ENCODE measurements around the gene SCART1. TPM values are rescaled to one million over a fixed set of nuclear protein-coding genes. Genes with fewer than 3 reads are reported as not detected.

The SCART1 gene
- total and polyA plus RNA-seq, 2 donors (not counting 1 experiment from before 2014, with no cell fraction given) = 0.84 to 2.5 TPM

DNA sequence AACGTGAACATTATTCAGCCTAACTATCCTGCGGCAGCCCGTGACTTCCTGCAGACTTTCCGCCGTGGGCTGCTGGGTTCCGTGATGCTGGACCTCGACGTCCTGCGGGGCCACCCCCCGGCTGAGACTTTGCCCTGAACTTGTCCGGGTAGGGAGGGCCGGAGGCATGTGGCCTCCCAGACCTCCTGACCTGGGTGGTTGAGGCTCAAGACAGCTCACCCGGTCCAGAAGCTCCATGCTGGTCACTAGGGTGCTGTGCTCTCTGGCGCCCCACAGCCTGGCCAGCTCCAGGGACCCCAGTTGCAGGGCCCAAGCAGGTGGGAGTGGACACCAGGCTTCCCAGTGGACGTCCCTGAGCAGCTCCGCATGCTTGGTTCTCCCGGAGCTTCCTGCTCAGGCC lies 33.7 kb upstream of the SCART1 start:
- DNase-seq (ENCODE audit: low read depth in 2 of 2) = no peak
- Histone ChIP-seq H3K36me3 (ENCODE audit: control insufficient read depth, insufficient read depth, low read length) (peaks cover 9% of the 10 kb centered on the region), H4K20me1 (ENCODE audit: control insufficient read depth, extremely low read depth, insufficient read depth, low read length) (no peaks in the 10 kb centered on the region), H3K9me3 (ENCODE audit: control insufficient read depth, insufficient read depth, low read depth, low read length) (no peaks in the 10 kb centered on the region), H3K4me3 (replicated peaks in 1 of 4; ENCODE audit: control extremely low read depth in 1 of 4, insufficient read depth in 1 of 4, low read depth in 3 of 4, low read length in 4 of 4) (no peak overlapping the region), H3K27me3 (ENCODE audit: control insufficient read depth, insufficient read depth, low read length) (no peaks in the 10 kb centered on the region), H2AFZ (ENCODE audit: low read length) (no peak overlapping the region), H3K4me1 (ENCODE audit: control insufficient read depth, extremely low read depth, insufficient read depth, low read length) (no peaks in the 10 kb centered on the region), H3K9ac (ENCODE audit: insufficient read depth, low read length) (no peak overlapping the region), H3K27ac (ENCODE audit: insufficient read depth, low read length) (no peak overlapping the region), H3K4me2 (ENCODE audit: extremely low read depth, insufficient read depth, low read length) (no peak overlapping the region), H3K79me2 (ENCODE audit: control insufficient read depth, insufficient read depth, low read length) (no peaks in the 10 kb centered on the region)
- no peak for TF ChIP-seq EZH2 (IDR thresholded peaks at IDR 0.05; ENCODE audit: low read length, missing control alignments)
- TF ChIP-seq, protein P1, sequence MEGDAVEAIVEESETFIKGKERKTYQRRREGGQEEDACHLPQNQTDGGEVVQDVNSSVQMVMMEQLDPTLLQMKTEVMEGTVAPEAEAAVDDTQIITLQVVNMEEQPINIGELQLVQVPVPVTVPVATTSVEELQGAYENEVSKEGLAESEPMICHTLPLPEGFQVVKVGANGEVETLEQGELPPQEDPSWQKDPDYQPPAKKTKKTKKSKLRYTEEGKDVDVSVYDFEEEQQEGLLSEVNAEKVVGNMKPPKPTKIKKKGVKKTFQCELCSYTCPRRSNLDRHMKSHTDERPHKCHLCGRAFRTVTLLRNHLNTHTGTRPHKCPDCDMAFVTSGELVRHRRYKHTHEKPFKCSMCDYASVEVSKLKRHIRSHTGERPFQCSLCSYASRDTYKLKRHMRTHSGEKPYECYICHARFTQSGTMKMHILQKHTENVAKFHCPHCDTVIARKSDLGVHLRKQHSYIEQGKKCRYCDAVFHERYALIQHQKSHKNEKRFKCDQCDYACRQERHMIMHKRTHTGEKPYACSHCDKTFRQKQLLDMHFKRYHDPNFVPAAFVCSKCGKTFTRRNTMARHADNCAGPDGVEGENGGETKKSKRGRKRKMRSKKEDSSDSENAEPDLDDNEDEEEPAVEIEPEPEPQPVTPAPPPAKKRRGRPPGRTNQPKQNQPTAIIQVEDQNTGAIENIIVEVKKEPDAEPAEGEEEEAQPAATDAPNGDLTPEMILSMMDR (conservative IDR thresholded peaks at IDR 0.05 in 1 of 2, IDR thresholded peaks at IDR 0.05 in 1 of 2; ENCODE audit: low read depth in 1 of 2, low read length in 2 of 2) = no peak

DNA sequence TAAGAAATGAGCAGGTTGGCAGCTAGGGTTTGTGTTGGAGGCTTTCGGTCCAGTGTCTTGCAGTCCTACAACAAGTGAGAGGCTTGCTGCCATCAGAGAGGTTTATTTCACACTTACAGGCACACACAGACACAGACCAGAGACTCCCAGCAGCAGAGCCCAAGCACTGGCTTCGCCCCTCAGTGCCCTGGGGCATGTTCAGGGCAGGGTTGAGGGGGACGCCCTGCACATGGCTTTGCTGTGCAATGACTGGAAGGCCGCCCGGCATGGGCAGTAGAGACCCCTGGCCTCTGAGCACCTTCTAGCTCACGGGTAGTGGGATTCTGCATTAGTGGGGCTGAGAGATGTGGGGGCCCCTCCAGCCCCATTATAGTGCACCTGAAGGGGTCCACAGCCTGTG lies 33.2 kb upstream of the SCART1 start:
- no peaks in the 10 kb centered on the region for H4K20me1 ChIP-seq (ENCODE audit: control insufficient read depth, extremely low read depth, insufficient read depth, low read length)
- peaks cover 9% of the 10 kb centered on the region for H3K36me3 ChIP-seq (ENCODE audit: control insufficient read depth, insufficient read depth, low read length)
- no peaks in the 10 kb centered on the region for H3K4me1 ChIP-seq (ENCODE audit: control insufficient read depth, extremely low read depth, insufficient read depth, low read length)
- H3K79me2 ChIP-seq (ENCODE audit: control insufficient read depth, insufficient read depth, low read length) = no peaks in the 10 kb centered on the region
- DNase-seq (ENCODE audit: low read depth in 2 of 2) = no peak
- H3K4me2 ChIP-seq (ENCODE audit: extremely low read depth, insufficient read depth, low read length) = no peak overlapping the region
- H2AFZ ChIP-seq (ENCODE audit: low read length) = no peak overlapping the region
- TF ChIP-seq, protein P1 (conservative IDR thresholded peaks at IDR 0.05 in 1 of 2, IDR thresholded peaks at IDR 0.05 in 1 of 2; ENCODE audit: low read depth in 1 of 2, low read length in 2 of 2) = no peak
- no peak for TF ChIP-seq EZH2 (IDR thresholded peaks at IDR 0.05; ENCODE audit: low read length, missing control alignments)
- H3K9ac ChIP-seq (ENCODE audit: insufficient read depth, low read length) = no peak overlapping the region
- H3K27me3 ChIP-seq (ENCODE audit: control insufficient read depth, insufficient read depth, low read length) = no peaks in the 10 kb centered on the region
- no peak overlapping the region for H3K27ac ChIP-seq (ENCODE audit: insufficient read depth, low read length)
- no peaks in the 10 kb centered on the region for H3K9me3 ChIP-seq (ENCODE audit: control insufficient read depth, insufficient read depth, low read depth, low read length)
- no peak overlapping the region for H3K4me3 ChIP-seq (replicated peaks in 1 of 4; ENCODE audit: control extremely low read depth in 1 of 4, insufficient read depth in 1 of 4, low read depth in 3 of 4, low read length in 4 of 4)

DNA sequence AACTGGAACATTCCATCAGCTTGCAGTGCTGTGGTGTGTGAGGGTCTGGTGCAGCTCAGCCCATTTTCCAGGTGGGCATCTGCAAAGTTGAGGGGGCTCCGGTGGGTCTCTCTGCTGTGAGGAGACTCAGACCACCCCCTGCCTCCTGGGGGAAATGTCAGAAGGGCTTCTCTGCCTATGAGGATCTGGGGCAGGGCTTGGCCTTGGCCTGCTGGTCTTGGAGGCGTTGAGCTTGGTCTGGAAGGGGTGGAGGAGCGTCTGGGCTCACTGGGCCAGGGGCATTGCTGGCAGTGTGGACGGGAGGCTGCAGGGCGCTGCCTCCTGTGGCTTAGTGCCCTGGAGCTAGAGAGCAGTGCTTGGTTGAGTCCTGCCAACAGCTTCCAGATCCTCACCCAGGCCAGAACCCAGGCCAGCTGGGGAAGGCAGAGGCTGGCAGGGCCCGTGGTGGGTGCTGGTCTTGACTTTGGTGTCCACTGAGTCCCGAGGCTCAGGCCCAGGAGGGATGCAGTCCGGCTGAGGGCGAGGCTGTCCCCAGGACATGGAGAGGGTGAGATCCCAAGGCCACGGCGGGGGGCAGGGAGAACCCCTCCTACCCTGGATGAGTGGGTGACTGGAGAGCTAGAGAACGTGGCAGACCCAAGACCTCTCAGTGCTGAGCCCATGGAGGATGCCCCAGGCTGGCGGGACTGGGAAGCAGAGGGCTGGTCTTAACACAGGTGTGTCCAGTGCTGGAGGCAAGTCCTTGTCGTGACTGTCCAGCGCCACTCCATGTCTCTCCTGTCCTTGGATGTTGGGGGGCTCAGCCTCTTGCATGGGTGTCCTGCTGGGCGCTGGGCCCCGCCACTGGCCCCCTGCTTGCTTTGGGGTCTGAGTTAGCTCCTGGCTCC lies 32.2 kb upstream of the SCART1 start:
- no peak overlapping the region for H3K27ac ChIP-seq (ENCODE audit: insufficient read depth, low read length)
- no peaks in the 10 kb centered on the region for H4K20me1 ChIP-seq (ENCODE audit: control insufficient read depth, extremely low read depth, insufficient read depth, low read length)
- no peak overlapping the region for H3K9ac ChIP-seq (ENCODE audit: insufficient read depth, low read length)
- H2AFZ ChIP-seq (ENCODE audit: low read length) = no peak overlapping the region
- H3K79me2 ChIP-seq (ENCODE audit: control insufficient read depth, insufficient read depth, low read length) = no peaks in the 10 kb centered on the region
- no peaks in the 10 kb centered on the region for H3K4me1 ChIP-seq (ENCODE audit: control insufficient read depth, extremely low read depth, insufficient read depth, low read length)
- H3K27me3 ChIP-seq (ENCODE audit: control insufficient read depth, insufficient read depth, low read length) = no peaks in the 10 kb centered on the region
- peaks cover 9% of the 10 kb centered on the region for H3K36me3 ChIP-seq (ENCODE audit: control insufficient read depth, insufficient read depth, low read length)
- no peak for DNase-seq (ENCODE audit: low read depth in 2 of 2)
- TF ChIP-seq EZH2 (IDR thresholded peaks at IDR 0.05; ENCODE audit: low read length, missing control alignments) = no peak
- TF ChIP-seq, protein P1 (conservative IDR thresholded peaks at IDR 0.05 in 1 of 2, IDR thresholded peaks at IDR 0.05 in 1 of 2; ENCODE audit: low read depth in 1 of 2, low read length in 2 of 2) = no peak
- no peak overlapping the region for H3K4me3 ChIP-seq (replicated peaks in 1 of 4; ENCODE audit: control extremely low read depth in 1 of 4, insufficient read depth in 1 of 4, low read depth in 3 of 4, low read length in 4 of 4)
- no peak overlapping the region for H3K4me2 ChIP-seq (ENCODE audit: extremely low read depth, insufficient read depth, low read length)
- H3K9me3 ChIP-seq (ENCODE audit: control insufficient read depth, insufficient read depth, low read depth, low read length) = no peaks in the 10 kb centered on the region

Measured in fibroblast of lung (primary cell).